HG02884 (cell line): Measurements from ENCODE around the gene NDUFV2.
"Not testable (repeated sequence)": the region's sequence is repeated elsewhere in the genome, so short reads cannot be mapped to it uniquely, and the experiment has no call there.

Experiments
- ATAC-seq: cut with Tn5 transposase; IDR thresholded peaks from one replicate; pipeline ENCODE4 v1.9.1; 2021; ENCODE audit warnings: mild to moderate bottlenecking, moderate library complexity; ENCODE audit not compliant: unreplicated experiment

The NDUFV2 gene

GRCh38 chr18:9088727-9089126 is 13.8 kb upstream of the NDUFV2 start:
- ATAC-seq: not testable (repeated sequence)

DNA sequence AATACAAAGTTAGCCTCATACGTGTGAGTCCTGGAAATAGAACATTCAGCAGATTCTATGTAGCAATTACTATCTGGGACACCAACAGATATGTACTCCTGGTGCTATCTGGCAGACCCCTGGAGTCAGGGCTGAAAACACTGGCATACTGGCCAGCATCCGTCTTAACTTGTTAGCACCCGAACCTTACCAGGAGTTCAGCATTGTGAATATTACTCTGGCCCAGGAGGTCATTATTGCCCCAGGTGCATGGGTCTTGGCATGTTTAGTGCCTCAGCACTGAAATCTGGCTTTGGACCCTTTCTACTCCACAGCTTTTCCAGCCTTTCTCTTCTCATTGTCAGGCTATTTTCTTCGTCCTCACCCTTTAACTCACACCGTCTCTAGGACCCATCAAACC is 11.9 kb upstream of the NDUFV2 start:
- ATAC-seq: no peak

- no peak for ATAC-seq
Measured at GRCh38 chr18:9091066-9091476, 11.4 kb upstream of the NDUFV2 start.

DNA sequence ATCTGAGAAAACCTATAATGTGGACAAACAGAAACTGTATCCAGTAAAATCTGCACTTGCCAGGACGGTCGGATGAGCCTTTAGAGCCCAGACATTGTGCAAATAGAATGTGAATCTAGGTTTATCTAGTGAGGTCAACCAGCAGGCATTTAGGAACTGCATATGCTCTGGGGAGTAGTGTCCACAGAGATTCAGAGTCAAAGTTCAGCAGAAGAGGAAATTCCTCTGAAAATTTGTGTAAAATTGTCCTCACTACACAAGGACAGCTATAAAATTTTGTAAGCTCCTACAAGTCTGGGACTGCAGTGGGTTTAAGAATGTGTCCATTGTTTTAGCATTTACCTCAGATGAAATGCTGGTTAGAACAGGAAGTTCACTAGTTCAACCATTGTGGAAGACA is 9.8 kb upstream of the NDUFV2 start:
- ATAC-seq: no peak

DNA sequence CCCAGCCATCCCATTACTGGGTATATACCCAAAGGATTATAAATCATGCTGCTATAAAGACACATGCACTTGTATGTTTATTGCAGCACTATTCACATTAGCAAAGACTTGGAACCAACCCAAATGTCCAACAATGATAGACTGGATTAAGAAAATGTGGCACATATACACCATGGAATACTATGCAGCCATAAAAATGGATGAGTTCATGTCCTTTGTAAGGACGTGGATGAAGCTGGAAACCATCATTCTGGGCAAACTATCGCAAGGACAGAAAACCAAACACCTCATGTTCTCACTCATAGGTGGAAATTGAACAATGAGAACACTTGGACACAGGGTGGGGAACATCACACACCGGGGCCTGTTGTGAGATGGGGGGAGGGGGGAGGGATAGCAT is 9.4 kb upstream of the NDUFV2 start:
- ATAC-seq: not testable (repeated sequence)

GRCh38 chr18:9094307-9095226 is 7.9 kb upstream of the NDUFV2 start:
- ATAC-seq: no peak

- peak; percentile 78 for ATAC-seq
Measured at GRCh38 chr18:9095297-9096006, 7.0 kb upstream of the NDUFV2 start.

GRCh38 chr18:9096007-9096371 is 6.5 kb upstream of the NDUFV2 start:
- ATAC-seq: no peak

DNA sequence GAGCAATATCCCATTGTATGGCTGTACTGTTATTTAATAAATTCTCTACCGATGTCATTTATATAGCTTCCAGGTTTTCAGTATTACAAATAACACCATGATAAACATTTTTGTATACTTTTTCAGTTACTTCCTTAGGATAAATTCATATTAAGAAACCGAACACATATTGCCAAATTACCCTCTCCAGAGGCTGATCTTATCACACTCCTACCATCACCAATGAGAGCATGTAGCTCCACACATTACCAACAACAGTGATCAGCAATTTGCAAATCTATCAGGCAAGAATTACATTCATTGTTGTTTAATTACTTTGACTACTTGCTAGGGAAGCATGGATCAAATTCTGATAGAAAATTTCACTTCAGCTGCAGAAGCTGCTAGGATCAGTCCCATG is 5.8 kb upstream of the NDUFV2 start:
- no peak for ATAC-seq

- ATAC-seq: no peak
Measured at GRCh38 chr18:9097349-9097748, 5.2 kb upstream of the NDUFV2 start.

GRCh38 chr18:9100796-9101195 is 1.7 kb upstream of the NDUFV2 start:
- no peak for ATAC-seq

DNA sequence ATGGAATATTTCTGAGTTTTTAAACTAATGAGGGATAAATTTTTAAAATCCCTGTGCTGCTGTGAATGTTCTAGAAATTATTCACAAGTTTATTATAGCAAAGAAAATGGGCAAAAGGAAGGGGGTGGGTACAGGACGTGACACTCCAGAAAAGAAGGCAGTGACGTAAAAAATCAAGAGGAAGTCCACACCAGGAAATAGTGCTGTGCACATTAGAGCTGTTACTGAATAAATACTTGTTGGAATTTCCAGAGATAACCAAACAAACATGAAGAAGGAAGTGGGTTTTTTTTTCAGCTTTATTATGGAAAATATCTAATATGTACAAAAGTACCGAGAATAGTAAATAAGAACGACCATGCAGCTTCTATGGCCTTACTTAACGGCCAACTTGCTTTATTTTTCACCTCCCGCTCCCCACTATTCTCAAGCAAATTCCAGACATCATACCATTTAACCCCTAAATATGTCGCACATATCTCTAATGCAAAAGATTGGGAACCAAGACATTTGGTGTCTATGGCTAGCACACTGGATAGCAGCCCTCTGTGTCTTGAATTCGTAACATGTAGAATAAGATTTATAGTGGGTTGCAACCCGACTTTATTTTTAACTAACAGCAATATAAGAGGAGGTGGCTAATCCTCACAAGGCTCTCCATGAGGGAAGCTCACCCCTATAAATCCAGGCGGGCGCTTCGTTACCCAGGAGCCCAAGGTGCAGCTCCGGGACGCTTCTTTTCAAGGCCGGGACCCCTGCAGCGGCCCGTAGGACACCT is 580 bp upstream of the NDUFV2 start:
- peak; percentile 13 for ATAC-seq

DNA sequence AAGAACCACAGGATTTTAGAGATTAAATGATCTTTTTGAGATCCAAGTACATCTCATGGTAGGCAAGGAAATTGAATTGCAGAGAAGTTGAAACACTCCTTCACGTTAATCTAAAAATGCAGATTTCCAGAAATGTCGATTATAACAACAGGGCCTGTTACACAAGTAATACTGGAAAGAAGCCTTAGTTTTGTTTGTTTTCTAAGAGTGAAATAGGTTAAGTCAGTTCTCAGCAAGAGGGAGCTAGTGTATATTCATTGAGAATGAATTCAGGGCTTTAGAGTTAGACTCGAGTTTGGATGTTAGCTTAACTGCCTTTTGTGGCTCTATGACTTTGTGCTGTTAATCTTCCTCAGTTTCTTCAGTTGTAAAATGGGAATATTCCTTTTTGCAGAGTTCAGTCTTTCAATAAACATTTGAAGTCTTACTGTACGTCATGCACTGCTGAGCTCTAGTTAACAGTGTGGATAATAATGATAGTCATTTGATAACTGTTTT is 926 bp downstream of the NDUFV2 start:
- no peak for ATAC-seq

DNA sequence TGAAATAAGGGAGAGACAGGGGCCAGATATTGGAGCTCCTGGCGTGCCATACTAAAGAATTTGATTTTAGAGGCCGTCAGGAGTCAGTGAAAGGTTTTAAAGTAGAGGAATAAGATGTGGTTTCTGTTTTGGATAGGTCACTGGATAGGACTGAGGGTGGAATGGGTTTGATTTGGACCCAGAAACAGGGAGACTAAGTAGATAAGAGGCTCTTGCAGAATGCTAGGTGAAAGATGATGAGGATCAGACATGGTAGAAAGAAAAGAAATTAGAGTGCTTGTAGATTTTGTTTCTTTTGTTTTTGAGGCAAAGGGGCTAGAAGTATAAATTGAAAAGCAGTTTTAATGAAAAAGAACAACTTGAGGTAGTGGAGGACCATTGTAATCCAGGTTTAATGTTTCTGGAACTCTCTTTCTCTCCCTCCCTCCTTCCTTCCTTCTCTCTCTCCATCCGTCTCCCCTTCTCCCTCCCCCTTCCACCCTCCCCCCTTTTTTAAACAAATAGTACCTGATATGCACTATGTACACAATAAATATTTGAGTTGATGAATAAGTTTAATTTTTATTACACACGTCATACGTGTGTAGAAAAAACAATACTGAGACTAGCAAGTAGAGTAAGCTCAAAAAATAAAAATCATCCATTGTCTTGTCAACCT is 1.9 kb downstream of the NDUFV2 start:
- no peak for ATAC-seq

GRCh38 chr18:9105420-9105819 is 2.9 kb downstream of the NDUFV2 start:
- ATAC-seq: no peak

- ATAC-seq: no peak
Measured at GRCh38 chr18:9106094-9106493, 3.6 kb downstream of the NDUFV2 start.

DNA sequence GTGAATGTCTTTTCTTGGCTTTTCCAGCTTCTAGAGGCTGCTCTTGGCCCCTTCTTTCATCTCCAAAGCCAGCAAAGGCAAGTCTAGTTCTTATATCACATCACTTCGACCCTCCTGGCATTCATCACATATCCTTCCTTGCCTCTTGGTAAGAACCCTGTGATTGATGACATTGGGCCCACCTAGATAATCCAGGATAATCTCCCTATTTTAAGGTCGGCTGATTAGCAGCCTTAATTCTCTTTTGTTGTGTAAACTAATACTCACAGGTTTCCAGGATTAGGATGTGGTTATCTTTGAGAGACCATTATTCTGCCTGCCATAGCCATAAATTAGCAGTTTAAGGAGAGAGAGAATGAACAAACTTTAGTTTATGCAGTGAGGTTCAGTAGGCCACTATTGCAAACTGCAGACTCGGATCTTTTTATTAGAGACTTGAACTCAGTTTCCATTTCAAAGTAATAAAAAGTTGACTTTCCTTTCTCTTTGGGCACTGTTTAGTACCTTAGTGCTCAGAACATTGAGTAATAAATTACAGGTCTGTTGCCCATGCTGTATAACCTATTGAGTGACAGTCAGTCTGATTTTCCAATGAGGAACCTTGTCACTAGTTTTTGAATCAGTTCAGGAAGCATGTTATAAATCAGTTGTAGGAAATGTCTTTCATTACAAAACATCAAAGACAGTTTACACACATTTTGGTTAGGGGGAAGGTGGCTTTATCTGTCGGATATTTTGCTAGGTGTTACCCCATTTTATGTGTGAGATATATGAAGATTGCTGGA is 4.5 kb downstream of the NDUFV2 start:
- no peak for ATAC-seq

- ATAC-seq: no peak
Measured at GRCh38 chr18:9108911-9109310, 6.4 kb downstream of the NDUFV2 start.

DNA sequence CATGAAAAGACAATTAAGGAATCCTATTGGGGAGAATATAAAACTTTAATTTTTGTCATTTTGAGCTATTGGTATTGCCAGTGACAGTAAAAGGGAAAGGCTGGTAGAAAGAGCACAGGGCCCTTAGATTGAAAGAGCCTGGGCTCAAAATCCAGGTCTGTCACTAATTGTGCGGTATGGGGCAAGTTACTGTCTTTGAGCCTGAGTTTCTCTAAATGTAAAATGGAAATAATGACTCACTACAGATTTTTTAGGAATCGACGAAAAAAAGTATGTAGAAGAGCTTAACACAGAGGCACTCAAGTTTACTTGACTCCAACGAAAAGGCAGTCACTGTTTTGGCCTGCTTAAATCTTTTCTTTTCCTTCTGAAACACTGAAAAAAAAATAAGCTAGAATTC is 7.0 kb downstream of the NDUFV2 start:
- ATAC-seq: no peak
